ENCODE data around the gene HDAC4.

The HDAC4 gene

GRCh38 chr2:239130041-239130440 is 270.8 kb downstream of the HDAC4 start:
- DNase-seq, result no peak

GRCh38 chr2:239129147-239129920 is 271.5 kb downstream of the HDAC4 start:
- no peak for DNase-seq

GRCh38 chr2:239128706-239129105 is 272.1 kb downstream of the HDAC4 start:
- no peak for DNase-seq

- no peak for DNase-seq
Observed at GRCh38 chr2:239127513-239127912, 273.3 kb downstream of the HDAC4 start.

- no peak for DNase-seq
Observed at GRCh38 chr2:239125726-239126675, 274.8 kb downstream of the HDAC4 start.

GRCh38 chr2:239124152-239124899 is 276.5 kb downstream of the HDAC4 start:
- DNase-seq, result no peak

GRCh38 chr2:239122421-239123110 is 278.3 kb downstream of the HDAC4 start:
- no peak for DNase-seq

- DNase-seq, result no peak
Observed at GRCh38 chr2:239121600-239122012, 279.2 kb downstream of the HDAC4 start.

- no peak for DNase-seq
Observed at GRCh38 chr2:239120664-239121063, 280.2 kb downstream of the HDAC4 start.

GRCh38 chr2:239119346-239120126 is 281.3 kb downstream of the HDAC4 start:
- no peak for DNase-seq

- DNase-seq, result no peak
Observed at GRCh38 chr2:239118675-239119211, 282.1 kb downstream of the HDAC4 start.

GRCh38 chr2:239118264-239118663 is 282.6 kb downstream of the HDAC4 start:
- no peak for DNase-seq

GRCh38 chr2:239117831-239118230 is 283.0 kb downstream of the HDAC4 start:
- no peak for DNase-seq

GRCh38 chr2:239116456-239117246 is 284.2 kb downstream of the HDAC4 start:
- no peak for DNase-seq

- no peak for DNase-seq
Observed at GRCh38 chr2:239115616-239116015, 285.2 kb downstream of the HDAC4 start.

GRCh38 chr2:239114616-239115265 is 286.1 kb downstream of the HDAC4 start:
- no peak for DNase-seq

GRCh38 chr2:239114119-239114581 is 286.7 kb downstream of the HDAC4 start:
- DNase-seq, result no peak

GRCh38 chr2:239113615-239114014 is 287.2 kb downstream of the HDAC4 start:
- no peak for DNase-seq

GRCh38 chr2:239113171-239113570 is 287.6 kb downstream of the HDAC4 start:
- no peak for DNase-seq
